ENCODE data around the gene KCNK5.

KCNK5 gene

DNA sequence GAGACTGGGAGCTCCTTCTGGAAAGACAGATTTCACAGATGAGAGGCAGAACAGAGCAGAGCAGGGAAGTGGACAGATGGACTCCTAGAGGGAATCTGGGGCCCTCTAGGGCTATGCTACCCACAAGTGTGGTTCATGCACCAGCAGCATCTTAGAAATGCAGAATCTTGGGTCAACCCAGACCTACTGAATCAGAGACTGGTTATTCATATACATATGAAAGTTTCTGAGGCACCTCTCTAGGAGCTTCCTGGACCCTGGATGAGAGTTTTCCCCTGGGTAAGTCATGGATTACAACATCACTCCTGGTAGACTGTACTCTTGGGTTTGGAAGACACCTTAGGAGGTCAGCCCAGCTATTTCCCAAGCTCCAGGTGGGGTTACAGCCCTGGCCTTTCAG, 58.9 kb downstream of the KCNK5 start:
- no peak for DNase-seq

DNA sequence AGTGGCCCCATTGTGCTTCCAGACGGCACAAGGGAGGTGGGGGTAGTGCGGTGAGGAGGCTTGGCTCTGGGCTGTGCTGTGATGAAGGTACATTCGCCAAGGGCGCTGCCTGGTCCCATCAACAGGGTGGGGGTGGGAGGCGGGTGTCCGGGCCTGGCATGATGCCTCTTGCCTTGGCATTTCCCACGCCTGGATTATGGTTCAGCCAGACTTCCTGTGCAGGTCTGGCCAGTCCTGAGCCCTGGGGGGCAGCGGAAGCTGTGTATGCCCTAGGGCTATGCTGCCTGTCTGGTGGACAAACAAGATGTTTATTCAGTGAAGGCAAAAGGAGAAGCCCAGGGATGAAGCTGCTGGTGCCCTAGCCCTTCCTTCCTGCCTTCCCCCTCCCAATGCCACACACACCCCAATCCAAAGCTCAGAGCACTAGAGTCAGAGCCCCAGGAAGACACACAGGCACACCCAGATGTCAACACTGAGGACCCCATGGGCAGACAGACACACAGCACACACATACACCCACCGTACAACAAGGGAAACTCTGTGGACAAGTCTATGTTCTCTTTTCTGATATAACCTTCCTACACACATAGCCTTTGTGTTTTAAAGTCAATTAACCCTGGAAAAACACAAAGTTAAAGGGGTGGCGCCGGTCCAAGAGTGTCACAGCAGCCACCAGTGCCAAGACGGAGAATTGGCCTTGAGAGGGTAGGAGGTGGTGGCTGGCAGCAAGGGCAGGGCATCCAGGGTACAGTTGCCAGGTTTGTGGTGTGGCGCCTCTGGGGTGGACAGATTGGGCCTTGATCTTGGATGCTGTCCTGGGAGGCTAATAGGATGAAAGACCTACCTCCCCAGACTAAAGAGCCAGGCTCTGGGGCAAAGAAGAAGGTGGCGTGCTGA, 59.6 kb downstream of the KCNK5 start:
- DNase-seq = no peak

DNA sequence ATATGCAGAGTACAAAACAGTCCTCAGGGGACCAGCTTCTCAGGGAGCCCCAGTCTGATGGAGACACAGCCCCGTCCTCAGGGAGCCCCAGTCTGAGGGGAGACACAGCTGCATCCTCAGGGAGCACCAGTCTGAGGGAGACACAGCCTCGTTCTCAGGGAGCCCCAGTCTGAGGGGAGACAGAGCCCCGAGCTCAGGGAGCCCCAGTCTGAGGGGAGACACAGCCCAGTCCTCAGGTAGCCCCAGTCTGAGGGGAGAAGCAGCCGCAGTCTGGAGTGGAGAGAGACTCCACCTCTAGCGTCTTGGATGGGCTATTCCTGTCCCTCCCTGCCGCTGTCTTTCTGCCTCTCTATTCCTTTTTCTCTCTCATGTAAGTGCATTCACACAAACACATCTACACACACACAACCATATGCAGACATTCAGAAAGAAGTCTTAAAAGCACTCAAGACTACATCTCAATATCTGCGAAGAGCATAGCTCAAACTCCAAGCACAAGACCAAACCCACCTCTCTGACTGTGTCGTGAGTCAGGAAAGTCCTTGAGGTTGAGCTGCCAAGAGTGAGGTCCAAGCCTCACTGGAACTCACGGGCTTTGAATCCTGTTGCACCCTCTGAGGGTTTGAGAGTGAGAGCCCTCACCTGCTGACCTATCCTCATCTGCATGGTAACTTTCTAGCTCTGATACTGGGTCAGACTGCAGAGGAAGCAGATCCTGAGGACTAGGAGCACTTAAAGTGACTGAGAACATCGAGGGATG, 61.2 kb downstream of the KCNK5 start:
- DNase-seq = no peak

DNA sequence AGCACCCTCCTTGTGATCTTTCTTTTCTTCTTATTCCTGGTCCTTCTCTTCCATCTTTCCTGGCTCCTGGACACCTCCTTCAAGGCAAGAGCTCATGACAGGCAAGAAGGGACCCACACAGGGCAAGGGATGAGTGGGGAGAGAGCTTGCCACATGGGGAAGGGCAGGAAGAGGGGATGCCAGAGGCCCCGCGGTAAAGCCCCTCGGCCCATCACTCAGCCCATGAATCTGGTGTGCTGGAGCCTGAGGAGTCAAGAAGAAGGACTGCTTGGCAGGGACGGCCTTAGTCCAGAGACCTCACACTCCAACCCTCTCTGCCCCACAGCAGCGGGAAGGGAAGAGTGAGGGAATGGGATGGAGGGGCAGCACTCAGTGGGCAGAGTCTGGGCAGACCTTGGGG, 62.0 kb downstream of the KCNK5 start:
- DNase-seq = no peak

DNA sequence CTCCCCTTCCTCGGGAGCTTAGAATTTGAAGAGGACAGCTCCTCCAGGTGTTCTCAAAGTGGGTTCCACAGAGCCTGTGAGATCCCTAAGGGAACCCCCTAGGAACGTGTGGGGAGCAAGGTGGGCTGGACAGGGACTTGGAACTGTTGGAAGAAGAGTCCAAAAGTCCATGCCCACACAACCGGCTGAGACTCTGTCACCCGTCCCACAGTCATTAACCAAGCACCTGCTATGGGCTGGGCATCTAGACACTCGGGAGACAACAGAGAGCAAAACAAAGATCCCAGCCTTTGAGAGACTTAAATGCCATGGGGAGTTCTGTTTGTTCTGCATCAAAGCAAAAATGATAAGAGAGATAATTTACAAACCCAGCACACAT, 62.4 kb downstream of the KCNK5 start:
- DNase-seq = peak; percentile 32

DNA sequence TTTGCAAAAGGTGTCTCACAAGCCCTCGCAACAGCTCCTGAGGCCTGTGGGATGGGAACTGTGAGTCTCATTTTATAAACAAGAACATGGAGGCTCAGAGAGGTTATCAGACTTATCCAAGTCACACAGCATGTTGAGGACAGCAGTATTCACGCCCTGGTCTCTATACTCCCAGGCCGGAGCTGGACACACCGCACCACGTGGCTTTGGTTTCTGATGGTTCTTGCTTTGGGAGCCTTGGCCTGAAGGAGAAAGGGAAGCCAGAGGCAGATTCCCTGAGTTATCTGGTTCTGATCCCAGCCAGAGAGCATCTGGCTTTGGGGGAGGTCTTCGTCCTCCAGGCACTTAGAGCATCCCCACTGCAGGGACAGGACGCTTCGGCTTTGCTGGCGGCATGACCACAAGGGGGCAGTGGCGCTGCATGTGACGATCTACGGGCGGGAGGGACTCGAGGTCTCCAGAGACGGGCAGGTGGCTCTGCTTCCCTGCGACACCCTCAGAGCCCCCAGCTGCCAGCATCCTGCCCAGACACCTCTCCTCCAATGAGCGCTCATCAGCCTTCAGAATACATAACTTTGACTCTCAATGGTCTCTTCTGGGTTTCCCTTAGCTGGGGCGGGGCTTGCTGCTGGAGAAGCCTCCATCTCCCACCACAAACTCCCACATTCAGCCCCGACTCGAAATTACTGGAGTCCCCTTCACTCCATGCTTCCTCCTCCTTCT, 62.9 kb downstream of the KCNK5 start:
- peak; percentile 91 for DNase-seq

DNA sequence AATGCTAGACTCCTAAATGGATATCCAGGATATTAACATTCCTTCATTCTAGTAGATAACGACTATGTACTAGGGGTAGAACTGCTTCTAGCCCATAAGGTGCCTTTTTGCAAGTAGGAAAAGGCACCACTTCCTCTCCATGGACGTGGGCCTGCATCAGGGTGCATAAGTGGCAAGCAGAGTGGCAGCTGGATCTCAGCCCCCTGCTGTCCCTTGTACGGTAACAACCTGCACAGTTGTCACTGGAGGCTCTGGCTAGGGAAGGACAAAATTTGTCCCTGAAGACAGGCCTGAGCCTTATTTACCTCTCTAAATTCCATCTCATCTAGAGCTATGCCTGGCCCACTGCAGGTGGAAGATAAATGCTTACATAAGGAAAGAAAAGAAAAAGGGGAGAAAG, 71.8 kb downstream of the KCNK5 start:
- no peak for DNase-seq

DNA sequence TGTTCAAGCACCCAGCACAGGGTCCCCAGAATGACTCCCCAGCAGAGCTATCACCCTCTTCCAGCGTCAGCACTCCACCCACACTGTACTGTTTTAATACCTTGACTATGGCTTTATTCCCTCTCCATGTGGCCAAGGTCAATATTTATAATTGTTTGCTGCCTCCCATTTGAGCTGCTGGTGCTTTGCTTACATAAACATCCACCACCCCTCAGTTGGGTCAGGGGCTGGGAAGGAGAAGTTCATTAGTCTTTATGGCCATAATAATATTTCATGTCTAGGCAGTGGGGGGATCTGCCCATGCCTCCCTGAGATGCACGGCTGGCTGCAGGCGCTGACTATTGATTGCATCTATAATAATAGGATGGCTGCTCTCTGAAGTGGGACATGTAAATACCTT, 72.5 kb downstream of the KCNK5 start:
- DNase-seq = no peak

- DNase-seq = no peak
Observed at GRCh38 chr6:39154705-39155104, 74.6 kb downstream of the KCNK5 start.

DNA sequence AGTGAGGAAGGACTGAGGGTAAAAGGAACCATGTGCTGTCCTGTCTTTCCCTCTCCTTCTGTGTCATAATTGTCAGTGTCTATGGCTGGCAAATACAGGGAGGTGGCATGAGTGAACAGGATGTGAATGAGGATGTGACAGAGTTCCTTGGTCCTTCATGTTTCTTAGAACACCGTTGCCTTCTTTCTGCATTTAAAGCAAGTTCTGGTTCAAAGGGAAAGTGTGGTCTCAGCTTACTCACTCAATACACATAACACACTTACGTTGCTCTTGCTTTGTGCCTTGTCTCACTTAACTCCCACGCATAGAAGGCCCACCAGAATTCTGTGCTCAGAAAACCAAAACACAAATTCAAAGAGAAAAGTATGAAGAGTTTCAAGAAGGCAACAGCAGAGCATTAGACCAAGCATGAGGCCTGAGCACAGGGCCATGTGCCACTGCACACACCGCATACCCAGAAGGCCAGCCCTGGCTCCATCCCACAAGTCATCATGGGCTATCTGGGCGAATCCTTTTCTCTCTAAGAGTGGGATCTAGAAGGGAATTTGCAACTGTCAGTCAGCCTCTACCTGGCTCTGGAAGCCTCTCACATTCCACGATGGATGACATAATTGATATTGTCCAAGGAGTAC, 75.4 kb downstream of the KCNK5 start:
- DNase-seq = no peak

- no peak for DNase-seq
Observed at GRCh38 chr6:39152262-39152661, 77.0 kb downstream of the KCNK5 start.

DNA sequence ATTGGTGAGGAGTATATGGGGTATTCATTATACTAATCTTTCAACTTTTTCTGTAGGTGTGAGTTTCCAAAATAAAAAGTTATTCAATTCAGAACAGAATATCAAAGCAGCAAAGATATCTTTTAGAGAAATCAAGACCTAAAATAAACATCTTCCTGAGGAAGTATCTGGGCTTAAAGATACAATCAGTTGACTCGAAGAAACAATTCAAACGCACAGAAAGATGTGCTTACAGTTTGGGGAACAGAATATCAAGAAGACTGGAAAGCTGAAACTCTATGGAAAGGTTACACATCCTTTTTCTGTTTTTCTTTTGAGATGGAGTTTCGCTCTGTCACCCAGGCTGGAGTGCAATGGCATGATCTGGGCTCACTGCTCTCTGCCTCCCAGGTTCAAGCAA, 78.1 kb downstream of the KCNK5 start:
- no peak for DNase-seq

DNA sequence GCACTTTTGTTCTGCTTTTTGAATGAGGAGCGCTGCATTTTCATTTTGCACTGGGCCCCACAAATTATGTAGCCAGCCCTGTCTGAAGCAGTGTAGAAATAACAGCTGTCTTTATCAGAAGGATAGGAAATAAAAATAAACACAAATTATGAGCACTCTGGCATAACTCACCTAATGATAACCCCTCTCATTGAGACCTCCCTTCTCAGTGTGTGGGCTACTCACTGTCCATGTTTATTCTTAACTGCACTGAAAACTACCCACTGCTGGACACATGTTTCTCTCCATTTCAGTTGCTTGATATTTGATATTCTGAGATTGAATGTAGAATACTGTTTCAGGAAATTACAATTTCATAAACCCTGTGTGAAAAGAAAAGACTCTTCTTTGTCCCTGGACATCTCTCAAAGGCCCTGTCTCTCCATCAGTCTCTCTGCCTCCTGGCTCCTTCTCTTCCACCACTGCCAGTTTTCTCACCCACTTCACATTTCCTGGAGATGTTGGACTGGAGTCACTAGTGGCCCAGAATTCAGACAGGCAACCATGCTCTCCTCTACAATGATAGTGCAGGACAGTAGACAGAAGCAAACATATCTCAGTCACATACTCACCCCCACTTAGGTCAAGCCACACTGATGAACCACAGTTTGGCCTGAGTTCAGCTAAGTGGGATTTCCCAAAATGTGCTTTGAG, 84.6 kb downstream of the KCNK5 start:
- DNase-seq = no peak

- no peak for DNase-seq
Observed at GRCh38 chr6:39143238-39143930, 85.9 kb downstream of the KCNK5 start.

DNA sequence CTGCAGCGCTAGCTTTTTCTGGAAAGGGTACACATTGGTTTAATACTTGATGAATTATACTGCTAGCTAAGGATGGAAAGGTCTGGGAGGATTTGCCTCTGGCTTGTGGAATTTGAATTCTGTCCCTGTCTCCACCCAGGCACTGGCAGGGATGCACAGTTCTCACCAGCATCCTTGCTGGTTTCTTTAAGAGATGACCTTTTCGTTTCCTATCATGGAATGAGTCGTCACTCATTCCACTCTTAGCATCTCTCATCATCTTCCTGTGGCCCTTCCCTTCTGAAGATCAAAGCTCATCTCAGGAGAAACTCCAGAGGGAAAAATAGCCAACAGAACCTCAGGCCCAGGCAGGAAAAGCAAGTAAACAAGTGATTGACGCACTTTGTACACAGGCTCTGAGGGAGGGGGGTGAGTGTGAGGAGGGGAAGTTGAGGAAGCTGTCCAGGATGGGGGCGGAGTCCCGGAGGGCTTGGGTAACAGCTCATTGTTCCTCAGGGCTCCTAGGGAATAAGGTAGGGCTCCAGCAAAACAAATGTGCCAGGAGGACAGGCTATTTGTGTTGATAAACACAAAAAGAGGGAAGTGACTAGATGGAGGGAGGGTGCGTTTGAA, 88.6 kb downstream of the KCNK5 start:
- DNase-seq = no peak

Data from DMS53 (cell line).